Lower lobe of right lung (tissue), 2 donors: ENCODE results near the gene FNBP1. TPM values are rescaled to one million over a fixed set of nuclear protein-coding genes. Genes with fewer than 3 reads are reported as not detected.
A peak's percentile ranks its signal among the peaks of the same experiment; 100 is the strongest.

ENCODE experiments used
- ATAC-seq, 2 donors: fragments of 200-7000 bp; cut with Tn5 transposase; one replicate each; pipeline ENCODE4 v1.9.1; 2020 to 2022; ENCODE audit warnings: mild to moderate bottlenecking in 2 of 2, moderate library complexity in 2 of 2
- DNase-seq: peaks from one replicate; pipeline ENCODE4 v3.0.0-alpha.2; 2020
- H3K27ac ChIP-seq: fragments of 200-600 bp; one replicate; pipeline ENCODE4 v1.8.0; 2022
- H3K27me3 ChIP-seq: fragments of 200-600 bp; one replicate; pipeline ENCODE4 v1.8.0; 2022; ENCODE audit warnings: low read depth
- H3K36me3 ChIP-seq: fragments of 200-600 bp; one replicate; pipeline ENCODE4 v1.8.0; 2022; ENCODE audit warnings: mild to moderate bottlenecking
- H3K4me1 ChIP-seq: fragments of 200-600 bp; one replicate; pipeline ENCODE4 v1.8.0; 2022
- H3K4me3 ChIP-seq: fragments of 200-600 bp; one replicate; pipeline ENCODE4 v1.8.0; 2022; ENCODE audit warnings: mild to moderate bottlenecking
- H3K9me3 ChIP-seq: fragments of 200-600 bp; one replicate; pipeline ENCODE4 v1.8.0; 2022
- CTCF ChIP-seq: fragments of 200-600 bp; IDR thresholded peaks from one replicate; pipeline ENCODE4 v1.8.0; 2022; ENCODE audit warnings: antibody characterized with exemption, mild to moderate bottlenecking
- intact Hi-C: fragments of 100-400 bp; cut with DNase I; formaldehyde crosslinking; loops from one replicate; pipeline ENCODE4 v1.11.0; 2022
- total RNA-seq: library from RNA; stranded (reverse); fragmentation: NEBNext Ultra II Directional; extraction: Animal tissue kit (Norgen Biotek cat#: 25700); gene quantifications from one replicate; pipeline ENCODE4 v1.2.1, GENCODE V29; 2021
- donor health status: DM: no; HTN: yes; CAD: no; lungs with severe emphysema.

FNBP1 gene
- total RNA-seq, 1 donor from 2014 or later, result 61.1 TPM

GRCh38 chr9:130053504-130054324 is 10.7 kb upstream of the FNBP1 start, which contains the start of gene GPR107:
Gene GPR107, plus strand, starts transcription at chr9:130053906. Its CDS starts 27 bp downstream, at chr9:130053933.
- Histone ChIP-seq H3K27ac (peak within 1 kb of the TSS; percentile 92), H3K4me1 (peaks cover 39% of the 10 kb centered on the region), H3K9me3 (no peaks in the 10 kb centered on the region), H3K27me3 (no peaks in the 10 kb centered on the region), H3K36me3 (peaks cover 10% of the 10 kb centered on the region), H3K4me3 (peak within 1 kb of the TSS; percentile 97)
- intact Hi-C loops, result no loop called here
- peak; percentile 89 for DNase-seq
- no peak for TF ChIP-seq CTCF
- ATAC-seq, result peak; percentile 97 to 99

- no peaks in the 10 kb centered on the region for H3K9me3 ChIP-seq
- H3K36me3 ChIP-seq, result peaks cover 4% of the 10 kb centered on the region
- TF ChIP-seq CTCF, result no peak
- intact Hi-C loops, result no loop called here
- peak overlapping the region; percentile 97 for H3K4me3 ChIP-seq
- DNase-seq (no peak), ATAC-seq (no peak)
- H3K27ac ChIP-seq, result peak overlapping the region; percentile 92
- peaks cover 39% of the 10 kb centered on the region for H3K4me1 ChIP-seq
- H3K27me3 ChIP-seq, result no peaks in the 10 kb centered on the region
These were observed 10.1 kb upstream of the FNBP1 start for GRCh38 chr9:130053109-130053503.

DNA sequence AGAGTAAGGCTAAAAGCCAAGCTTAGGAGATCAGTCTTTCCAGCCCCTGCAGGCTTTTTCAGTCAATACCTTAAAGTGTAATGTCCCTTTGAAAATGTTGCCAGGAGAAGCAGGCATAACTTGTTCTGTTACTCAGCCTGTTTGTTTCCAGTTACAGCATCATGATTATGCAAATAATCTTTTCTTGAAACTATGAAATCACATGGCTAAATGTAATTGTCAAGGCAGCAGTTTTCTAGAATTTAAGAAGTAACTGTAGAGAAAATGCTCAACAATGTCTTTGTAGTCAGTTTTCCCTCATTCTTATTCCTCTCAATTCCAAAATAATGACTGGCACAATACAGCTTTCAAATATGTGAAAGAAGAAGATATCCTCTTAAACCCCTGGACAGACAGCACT is 8.9 kb upstream of the FNBP1 start:
- H3K9me3 ChIP-seq, result no peaks in the 10 kb centered on the region
- H3K4me3 ChIP-seq, result no peak overlapping the region
- no peak for TF ChIP-seq CTCF
- DNase-seq (no peak), ATAC-seq (no peak)
- H3K27ac ChIP-seq, result no peak overlapping the region
- intact Hi-C loops, result no loop called here
- H3K36me3 ChIP-seq, result no peaks in the 10 kb centered on the region
- H3K27me3 ChIP-seq, result no peaks in the 10 kb centered on the region
- peaks cover 39% of the 10 kb centered on the region for H3K4me1 ChIP-seq

GRCh38 chr9:130050462-130050861 is 7.5 kb upstream of the FNBP1 start:
- no peak for DNase-seq
- Histone ChIP-seq H3K4me3 (no peak overlapping the region), H3K27me3 (no peaks in the 10 kb centered on the region), H3K9me3 (no peaks in the 10 kb centered on the region), H3K4me1 (peaks cover 31% of the 10 kb centered on the region), H3K27ac (no peak overlapping the region), H3K36me3 (no peaks in the 10 kb centered on the region)
- TF ChIP-seq CTCF, result no peak
- ATAC-seq, result no peak
- intact Hi-C loops, result no loop called here

DNA sequence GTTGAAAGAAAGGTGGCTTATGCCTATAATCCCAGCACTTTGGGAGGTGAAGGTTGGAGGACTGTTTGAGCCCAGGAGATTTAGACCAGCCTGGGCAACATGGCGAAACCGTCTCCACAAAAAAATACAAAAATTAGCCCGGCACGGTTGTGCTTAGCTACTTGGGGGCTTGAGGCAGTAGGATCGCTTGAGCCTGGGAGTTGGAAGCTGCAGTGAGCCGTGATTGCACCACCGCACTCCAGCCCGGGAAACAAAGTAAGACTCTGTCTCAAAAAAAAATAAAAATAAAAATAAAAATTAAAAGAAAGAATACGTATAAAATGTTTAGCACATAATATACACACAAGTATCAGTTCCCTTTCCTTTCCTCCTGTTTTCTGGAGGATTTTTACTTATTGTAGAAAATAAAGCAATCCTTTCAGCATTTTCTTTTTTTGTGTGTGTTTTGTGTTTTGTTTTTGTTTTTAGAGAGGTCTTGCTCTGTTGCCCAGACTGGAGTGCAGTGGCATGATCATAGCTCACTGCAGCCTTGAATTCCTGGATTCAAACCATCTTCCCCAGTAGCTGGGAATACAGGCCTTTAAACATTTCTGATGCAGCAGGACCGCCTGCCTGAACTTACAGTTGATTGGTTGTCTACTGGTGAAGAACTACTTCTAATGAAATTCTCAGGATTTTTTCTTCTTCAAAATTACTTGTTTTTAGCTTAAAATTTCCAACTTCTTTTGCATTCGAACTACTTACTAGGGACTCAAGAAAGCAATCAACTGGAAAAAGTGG is 6.6 kb upstream of the FNBP1 start:
- Histone ChIP-seq H3K27ac (no peak overlapping the region), H3K9me3 (no peaks in the 10 kb centered on the region), H3K27me3 (no peaks in the 10 kb centered on the region), H3K36me3 (no peaks in the 10 kb centered on the region), H3K4me1 (peaks cover 32% of the 10 kb centered on the region), H3K4me3 (no peak overlapping the region)
- ATAC-seq (no peak), DNase-seq (no peak)
- TF ChIP-seq CTCF, result no peak
- intact Hi-C loops, result no loop called here
